ENCODE measurements around the gene GRAPL.
"Not testable (repeated sequence)": the region's sequence is repeated elsewhere in the genome, so short reads cannot be mapped to it uniquely, and the experiment has no call there.

The GRAPL gene

GRCh38 chr17:19157628-19158027 lies 30.2 kb downstream of the GRAPL start:
- DNase-seq; H3K9ac ChIP-seq (ENCODE audit: low read length); H3K23ac ChIP-seq (ENCODE audit: low read length); H3K79me2 ChIP-seq (ENCODE audit: control insufficient read depth, insufficient read depth, low read length); H3K79me1 ChIP-seq (ENCODE audit: low read length); H4K8ac ChIP-seq (ENCODE audit: low read depth, low read length); H2BK120ac ChIP-seq (ENCODE audit: low read depth, low read length); H3K27me3 ChIP-seq (ENCODE audit: insufficient read depth, low read length, poor library complexity); H3K36me3 ChIP-seq (ENCODE audit: control insufficient read depth, insufficient read depth, low read length); H4K5ac ChIP-seq (ENCODE audit: low read length); H2AK5ac ChIP-seq (ENCODE audit: low read length); H3K4me3 ChIP-seq (ENCODE audit: low read length); H3K4ac ChIP-seq (ENCODE audit: low read depth, low read length); H3K56ac ChIP-seq (ENCODE audit: low read length); H2BK5ac ChIP-seq (ENCODE audit: low read length); H3K4me1 ChIP-seq (ENCODE audit: control insufficient read depth, low read depth, low read length); H3K4me2 ChIP-seq (ENCODE audit: low read length); H3K18ac ChIP-seq (ENCODE audit: low read length); H3K27ac ChIP-seq (ENCODE audit: low read depth, low read length); H2BK15ac ChIP-seq (replicated peaks; ENCODE audit: low read depth): not testable (repeated sequence)
- no CpG with 5 or more reads among the region's 8 CpGs for WGBS (ENCODE audit: extremely low coverage, insufficient coverage, low lambda C conversion rate)

GRCh38 chr17:19158478-19158877 lies 31.1 kb downstream of the GRAPL start:
- not testable (repeated sequence) for H4K8ac ChIP-seq (ENCODE audit: low read depth, low read length); H2BK120ac ChIP-seq (ENCODE audit: low read depth, low read length); H2BK5ac ChIP-seq (ENCODE audit: low read length); H3K27ac ChIP-seq (ENCODE audit: low read depth, low read length); H2AK5ac ChIP-seq (ENCODE audit: low read length); H3K4me3 ChIP-seq (ENCODE audit: low read length); H3K23ac ChIP-seq (ENCODE audit: low read length); DNase-seq; H4K5ac ChIP-seq (ENCODE audit: low read length); H3K56ac ChIP-seq (ENCODE audit: low read length); H3K4ac ChIP-seq (ENCODE audit: low read depth, low read length); H3K4me2 ChIP-seq (ENCODE audit: low read length); H3K79me1 ChIP-seq (ENCODE audit: low read length); H3K79me2 ChIP-seq (ENCODE audit: control insufficient read depth, insufficient read depth, low read length); H3K36me3 ChIP-seq (ENCODE audit: control insufficient read depth, insufficient read depth, low read length); H3K4me1 ChIP-seq (ENCODE audit: control insufficient read depth, low read depth, low read length); H3K18ac ChIP-seq (ENCODE audit: low read length); H2BK15ac ChIP-seq (replicated peaks; ENCODE audit: low read depth); H3K9ac ChIP-seq (ENCODE audit: low read length); H3K27me3 ChIP-seq (ENCODE audit: insufficient read depth, low read length, poor library complexity)
- WGBS (ENCODE audit: extremely low coverage, insufficient coverage, low lambda C conversion rate) = no CpG with 5 or more reads among the region's 10 CpGs

GRCh38 chr17:19158938-19159337 lies 31.5 kb downstream of the GRAPL start:
- H3K9ac ChIP-seq (ENCODE audit: low read length); H2AK5ac ChIP-seq (ENCODE audit: low read length); H4K5ac ChIP-seq (ENCODE audit: low read length); H2BK15ac ChIP-seq (replicated peaks; ENCODE audit: low read depth); H3K4me1 ChIP-seq (ENCODE audit: control insufficient read depth, low read depth, low read length); H3K23ac ChIP-seq (ENCODE audit: low read length); H3K56ac ChIP-seq (ENCODE audit: low read length); H3K79me2 ChIP-seq (ENCODE audit: control insufficient read depth, insufficient read depth, low read length); H4K8ac ChIP-seq (ENCODE audit: low read depth, low read length); H3K18ac ChIP-seq (ENCODE audit: low read length); H3K27me3 ChIP-seq (ENCODE audit: insufficient read depth, low read length, poor library complexity); H3K27ac ChIP-seq (ENCODE audit: low read depth, low read length); H3K4me2 ChIP-seq (ENCODE audit: low read length); H2BK5ac ChIP-seq (ENCODE audit: low read length); H2BK120ac ChIP-seq (ENCODE audit: low read depth, low read length); H3K4ac ChIP-seq (ENCODE audit: low read depth, low read length); H3K4me3 ChIP-seq (ENCODE audit: low read length); DNase-seq; H3K36me3 ChIP-seq (ENCODE audit: control insufficient read depth, insufficient read depth, low read length); H3K79me1 ChIP-seq (ENCODE audit: low read length): not testable (repeated sequence)
- no CpG with 5 or more reads among the region's 2 CpGs for WGBS (ENCODE audit: extremely low coverage, insufficient coverage, low lambda C conversion rate)

GRCh38 chr17:19161308-19162107 lies 34.1 kb downstream of the GRAPL start:
- H3K79me2 ChIP-seq (ENCODE audit: control insufficient read depth, insufficient read depth, low read length); H2BK15ac ChIP-seq (replicated peaks; ENCODE audit: low read depth); H3K27me3 ChIP-seq (ENCODE audit: insufficient read depth, low read length, poor library complexity); DNase-seq; H3K36me3 ChIP-seq (ENCODE audit: control insufficient read depth, insufficient read depth, low read length); H3K4ac ChIP-seq (ENCODE audit: low read depth, low read length); H2BK120ac ChIP-seq (ENCODE audit: low read depth, low read length); H3K79me1 ChIP-seq (ENCODE audit: low read length); H4K5ac ChIP-seq (ENCODE audit: low read length); H3K4me1 ChIP-seq (ENCODE audit: control insufficient read depth, low read depth, low read length); H3K23ac ChIP-seq (ENCODE audit: low read length); H3K56ac ChIP-seq (ENCODE audit: low read length); H4K8ac ChIP-seq (ENCODE audit: low read depth, low read length); H3K9ac ChIP-seq (ENCODE audit: low read length); H2BK5ac ChIP-seq (ENCODE audit: low read length); H3K4me2 ChIP-seq (ENCODE audit: low read length); H3K18ac ChIP-seq (ENCODE audit: low read length); H3K27ac ChIP-seq (ENCODE audit: low read depth, low read length); H3K4me3 ChIP-seq (ENCODE audit: low read length); H2AK5ac ChIP-seq (ENCODE audit: low read length): not testable (repeated sequence)
- WGBS (ENCODE audit: extremely low coverage, insufficient coverage, low lambda C conversion rate) = no CpG with 5 or more reads among the region's 13 CpGs

- not testable (repeated sequence) for H3K4me3 ChIP-seq (ENCODE audit: low read length); H3K79me2 ChIP-seq (ENCODE audit: control insufficient read depth, insufficient read depth, low read length); H3K9ac ChIP-seq (ENCODE audit: low read length); H3K36me3 ChIP-seq (ENCODE audit: control insufficient read depth, insufficient read depth, low read length); DNase-seq; H3K4me2 ChIP-seq (ENCODE audit: low read length); H3K18ac ChIP-seq (ENCODE audit: low read length); H4K5ac ChIP-seq (ENCODE audit: low read length); H3K23ac ChIP-seq (ENCODE audit: low read length); H2BK120ac ChIP-seq (ENCODE audit: low read depth, low read length); H2BK15ac ChIP-seq (replicated peaks; ENCODE audit: low read depth); H3K4ac ChIP-seq (ENCODE audit: low read depth, low read length); H4K8ac ChIP-seq (ENCODE audit: low read depth, low read length); H2AK5ac ChIP-seq (ENCODE audit: low read length); H3K79me1 ChIP-seq (ENCODE audit: low read length); H3K27ac ChIP-seq (ENCODE audit: low read depth, low read length); H3K56ac ChIP-seq (ENCODE audit: low read length); H3K4me1 ChIP-seq (ENCODE audit: control insufficient read depth, low read depth, low read length); H2BK5ac ChIP-seq (ENCODE audit: low read length); H3K27me3 ChIP-seq (ENCODE audit: insufficient read depth, low read length, poor library complexity)
- no CpG with 5 or more reads among the region's 71 CpGs for WGBS (ENCODE audit: extremely low coverage, insufficient coverage, low lambda C conversion rate)
Observed at GRCh38 chr17:19162384-19163216, 35.2 kb downstream of the GRAPL start.

Measured in mesendoderm (in vitro differentiated cells).